ENCODE data around the gene OR9Q1. TPM values are rescaled to one million over a fixed set of nuclear protein-coding genes. Genes with fewer than 3 reads are reported as not detected.

OR9Q1 gene
- total and polyA plus RNA-seq, 4 experiments from 2014 or later: not detected

- Histone ChIP-seq H3K4me3 (ENCODE audit: low read length in 2 of 2) (no peak overlapping the region), H3K4me1 (ENCODE audit: insufficient read depth, low read length) (no peaks in the 10 kb centered on the region), H3K27me3 (ENCODE audit: insufficient read depth, low read length) (no peaks in the 10 kb centered on the region), H3K9me3 (ENCODE audit: control insufficient read depth in 1 of 2, low read length in 2 of 2) (no peaks in the 10 kb centered on the region), H3K36me3 (ENCODE audit: insufficient read depth, low read length) (no peaks in the 10 kb centered on the region), H3K27ac (ENCODE audit: low read depth, low read length) (no peak overlapping the region)
- intact Hi-C loops (cut with micrococcal nuclease): no loop called here
- Mint-ChIP-seq H3K36me3 (no peaks in the 10 kb centered on the region), H3K9me3 (peaks cover 0 to under 1% (median 0%) of the 10 kb centered on the region in 8 donors), H3K27me3 (peaks cover 1 to 2% of the 10 kb centered on the region in 2 donors), H3K4me1 (no peaks in the 10 kb centered on the region), H3K4me3 (no peak overlapping the region), H3K27ac (no peak overlapping the region)
- POLR2A ChIA-PET (ENCODE audit: partially characterized antibody): no interaction called here
- no peak for DNase-seq
- CTCF ChIA-PET (ENCODE audit: partially characterized antibody): no interaction called here
Measured at GRCh38 chr11:58068655-58069054, 45.0 kb downstream of the OR9Q1 start.

- Mint-ChIP-seq H3K27me3 (no peaks in the 10 kb centered on the region), H3K36me3 (no peaks in the 10 kb centered on the region), H3K4me1 (no peaks in the 10 kb centered on the region), H3K4me3 (no peak overlapping the region), H3K27ac (no peak overlapping the region), H3K9me3 (peaks cover 0 to 5% (median under 1%) of the 10 kb centered on the region in 8 donors)
- Histone ChIP-seq H3K9me3 (ENCODE audit: control insufficient read depth in 1 of 2, low read length in 2 of 2) (no peaks in the 10 kb centered on the region), H3K27me3 (ENCODE audit: insufficient read depth, low read length) (no peaks in the 10 kb centered on the region), H3K4me3 (ENCODE audit: low read length in 2 of 2) (no peak overlapping the region), H3K36me3 (ENCODE audit: insufficient read depth, low read length) (no peaks in the 10 kb centered on the region), H3K27ac (ENCODE audit: low read depth, low read length) (no peak overlapping the region), H3K4me1 (ENCODE audit: insufficient read depth, low read length) (no peaks in the 10 kb centered on the region)
- intact Hi-C loops (cut with micrococcal nuclease): no loop called here
- ChIA-PET CTCF (ENCODE audit: partially characterized antibody) (no interaction called here), POLR2A (ENCODE audit: partially characterized antibody) (no interaction called here)
- DNase-seq: no peak
Measured at GRCh38 chr11:58070585-58070984, 46.9 kb downstream of the OR9Q1 start.

GRCh38 chr11:58075781-58076180 is 52.1 kb downstream of the OR9Q1 start:
- Mint-ChIP-seq H3K27me3 (peaks cover 0 to 3% of the 10 kb centered on the region in 2 donors), H3K4me1 (no peaks in the 10 kb centered on the region), H3K27ac (no peak overlapping the region), H3K36me3 (no peaks in the 10 kb centered on the region), H3K9me3 (peaks cover 0 to 5% (median 3%) of the 10 kb centered on the region in 8 donors), H3K4me3 (no peak overlapping the region)
- intact Hi-C loops (cut with micrococcal nuclease): no loop called here
- Histone ChIP-seq H3K27me3 (ENCODE audit: insufficient read depth, low read length) (no peaks in the 10 kb centered on the region), H3K36me3 (ENCODE audit: insufficient read depth, low read length) (no peaks in the 10 kb centered on the region), H3K4me3 (ENCODE audit: low read length in 2 of 2) (no peak overlapping the region), H3K9me3 (ENCODE audit: control insufficient read depth in 1 of 2, low read length in 2 of 2) (no peaks in the 10 kb centered on the region), H3K27ac (ENCODE audit: low read depth, low read length) (no peak overlapping the region), H3K4me1 (ENCODE audit: insufficient read depth, low read length) (no peaks in the 10 kb centered on the region)
- DNase-seq: no peak
- ChIA-PET CTCF (ENCODE audit: partially characterized antibody) (no interaction called here), POLR2A (ENCODE audit: partially characterized antibody) (no interaction called here)

- Histone ChIP-seq H3K4me1 (ENCODE audit: insufficient read depth, low read length) (no peaks in the 10 kb centered on the region), H3K27me3 (ENCODE audit: insufficient read depth, low read length) (no peaks in the 10 kb centered on the region), H3K4me3 (ENCODE audit: low read length in 2 of 2) (no peak overlapping the region), H3K36me3 (ENCODE audit: insufficient read depth, low read length) (no peaks in the 10 kb centered on the region), H3K27ac (ENCODE audit: low read depth, low read length) (no peak overlapping the region), H3K9me3 (ENCODE audit: control insufficient read depth in 1 of 2, low read length in 2 of 2) (no peaks in the 10 kb centered on the region)
- intact Hi-C loops (cut with micrococcal nuclease): no loop called here
- H3K27me3 Mint-ChIP-seq: peaks cover 0 to 7% of the 10 kb centered on the region in 2 donors
- DNase-seq: no peak
- H3K27ac Mint-ChIP-seq: no peak overlapping the region
- no peak overlapping the region for H3K4me3 Mint-ChIP-seq
- no peaks in the 10 kb centered on the region for H3K36me3 Mint-ChIP-seq
- POLR2A ChIA-PET (ENCODE audit: partially characterized antibody): no interaction called here
- CTCF ChIA-PET (ENCODE audit: partially characterized antibody): no interaction called here
- peaks cover 0 to 15% (median 5%) of the 10 kb centered on the region in 8 donors for H3K9me3 Mint-ChIP-seq
- no peaks in the 10 kb centered on the region for H3K4me1 Mint-ChIP-seq
Measured at GRCh38 chr11:58086528-58086927, 62.8 kb downstream of the OR9Q1 start.

DNA sequence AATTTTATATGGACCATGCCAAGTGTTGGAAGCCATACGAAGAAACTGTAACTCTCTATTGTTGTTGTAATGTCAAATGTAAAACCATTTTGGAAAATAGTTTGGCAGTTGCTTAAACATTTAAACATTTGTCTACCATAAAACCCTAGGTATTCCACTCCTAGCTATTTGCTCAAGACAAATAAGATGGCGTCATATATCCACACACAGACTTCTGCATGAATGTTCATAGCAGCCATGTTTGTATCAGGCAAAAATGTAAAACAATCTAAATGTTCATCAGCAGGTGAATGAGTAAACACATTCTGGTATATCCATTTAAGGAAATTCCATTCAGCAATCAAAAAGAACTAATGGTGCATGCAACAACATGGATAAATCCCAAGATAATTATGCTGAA is 73.8 kb downstream of the OR9Q1 start:
- H3K4me3 ChIP-seq (ENCODE audit: low read length in 2 of 2): no peak overlapping the region
- Mint-ChIP-seq H3K27me3 (peaks cover 2 to 9% of the 10 kb centered on the region in 2 donors), H3K4me3 (no peak overlapping the region), H3K27ac (no peak overlapping the region), H3K36me3 (peaks cover 0 to 1% of the 10 kb centered on the region in 2 donors), H3K9me3 (peaks cover 0 to 12% (median 9%) of the 10 kb centered on the region in 8 donors), H3K4me1 (no peaks in the 10 kb centered on the region)
- intact Hi-C loops (cut with micrococcal nuclease): no loop called here
- ChIA-PET POLR2A (ENCODE audit: partially characterized antibody) (no interaction called here), CTCF (ENCODE audit: partially characterized antibody) (no interaction called here)
- H3K27me3 ChIP-seq (ENCODE audit: insufficient read depth, low read length): no peaks in the 10 kb centered on the region
- H3K36me3 ChIP-seq (ENCODE audit: insufficient read depth, low read length): no peaks in the 10 kb centered on the region
- no peak overlapping the region for H3K27ac ChIP-seq (ENCODE audit: low read depth, low read length)
- DNase-seq: no peak
- no peaks in the 10 kb centered on the region for H3K9me3 ChIP-seq (ENCODE audit: control insufficient read depth in 1 of 2, low read length in 2 of 2)
- no peaks in the 10 kb centered on the region for H3K4me1 ChIP-seq (ENCODE audit: insufficient read depth, low read length)

DNA sequence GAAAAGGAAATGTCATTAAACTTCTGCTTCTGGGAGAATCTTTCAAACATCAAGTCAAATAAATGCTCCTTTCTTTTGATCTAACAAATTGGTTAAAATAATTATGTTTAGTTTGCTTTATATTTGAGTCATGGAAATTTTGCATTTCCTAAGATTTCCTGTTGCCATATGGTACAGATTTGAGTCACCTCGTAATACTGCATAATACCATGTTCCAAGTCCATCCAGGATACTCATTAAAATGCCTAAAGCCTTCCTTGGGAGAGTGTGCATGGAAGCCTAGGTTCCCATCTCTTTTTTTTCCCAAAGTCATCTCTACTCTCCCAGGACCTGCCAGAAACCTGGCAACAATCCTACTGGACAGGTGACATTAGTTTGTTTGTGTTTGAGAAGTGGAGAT is 97.4 kb downstream of the OR9Q1 start:
- Mint-ChIP-seq H3K27ac (no peak overlapping the region), H3K4me3 (no peak overlapping the region), H3K9me3 (no peaks in the 10 kb centered on the region), H3K27me3 (peaks cover 7 to 10% of the 10 kb centered on the region in 2 donors), H3K36me3 (no peaks in the 10 kb centered on the region), H3K4me1 (no peaks in the 10 kb centered on the region)
- no peak for DNase-seq
- Histone ChIP-seq H3K27ac (ENCODE audit: low read depth, low read length) (no peak overlapping the region), H3K4me1 (ENCODE audit: insufficient read depth, low read length) (no peaks in the 10 kb centered on the region), H3K4me3 (ENCODE audit: low read length in 2 of 2) (no peak overlapping the region), H3K27me3 (ENCODE audit: insufficient read depth, low read length) (no peaks in the 10 kb centered on the region), H3K36me3 (ENCODE audit: insufficient read depth, low read length) (no peaks in the 10 kb centered on the region), H3K9me3 (ENCODE audit: control insufficient read depth in 1 of 2, low read length in 2 of 2) (no peaks in the 10 kb centered on the region)
- ChIA-PET POLR2A (ENCODE audit: partially characterized antibody) (no interaction called here), CTCF (ENCODE audit: partially characterized antibody) (no interaction called here)
- intact Hi-C loops (cut with micrococcal nuclease): no loop called here

- no peak for DNase-seq
- CTCF ChIA-PET (ENCODE audit: partially characterized antibody): no interaction called here
- Histone ChIP-seq H3K36me3 (ENCODE audit: insufficient read depth, low read length) (no peaks in the 10 kb centered on the region), H3K27me3 (ENCODE audit: insufficient read depth, low read length) (no peaks in the 10 kb centered on the region), H3K27ac (ENCODE audit: low read depth, low read length) (no peak within 1 kb of the TSS), H3K4me3 (ENCODE audit: low read length in 2 of 2) (no peak within 1 kb of the TSS), H3K9me3 (ENCODE audit: control insufficient read depth in 1 of 2, low read length in 2 of 2) (no peaks in the 10 kb centered on the region), H3K4me1 (ENCODE audit: insufficient read depth, low read length) (no peaks in the 10 kb centered on the region)
- H3K36me3 Mint-ChIP-seq: no peaks in the 10 kb centered on the region
- no peaks in the 10 kb centered on the region for H3K4me1 Mint-ChIP-seq
- peaks cover 6 to 8% of the 10 kb centered on the region in 2 donors for H3K27me3 Mint-ChIP-seq
- no peaks in the 10 kb centered on the region for H3K9me3 Mint-ChIP-seq
- no peak within 1 kb of the TSS for H3K4me3 Mint-ChIP-seq
- peak within 1 kb of the TSS in 1 of 7 donors; percentile 70 for H3K27ac Mint-ChIP-seq
- POLR2A ChIA-PET (ENCODE audit: partially characterized antibody): no interaction called here
- intact Hi-C loops (cut with micrococcal nuclease): no loop called here
Measured at GRCh38 chr11:58125469-58125868, 101.8 kb downstream of the OR9Q1 start, which contains the start of gene OR9I1. Gene OR9I1, minus strand, starts transcription at chr11:58125530. Its CDS starts 6,086 bp downstream, at chr11:58119444.

GRCh38 chr11:58127350-58127749 is 103.7 kb downstream of the OR9Q1 start:
- intact Hi-C loops (cut with micrococcal nuclease): no loop called here
- Mint-ChIP-seq H3K4me3 (no peak overlapping the region), H3K9me3 (no peaks in the 10 kb centered on the region), H3K27me3 (peaks cover 6 to 8% of the 10 kb centered on the region in 2 donors), H3K27ac (no peak overlapping the region), H3K36me3 (no peaks in the 10 kb centered on the region), H3K4me1 (no peaks in the 10 kb centered on the region)
- H3K4me1 ChIP-seq (ENCODE audit: insufficient read depth, low read length): no peaks in the 10 kb centered on the region
- no peak for DNase-seq
- ChIA-PET POLR2A (ENCODE audit: partially characterized antibody) (no interaction called here), CTCF (ENCODE audit: partially characterized antibody) (no interaction called here)
- no peak overlapping the region for H3K27ac ChIP-seq (ENCODE audit: low read depth, low read length)
- H3K9me3 ChIP-seq (ENCODE audit: control insufficient read depth in 1 of 2, low read length in 2 of 2): no peaks in the 10 kb centered on the region
- no peaks in the 10 kb centered on the region for H3K27me3 ChIP-seq (ENCODE audit: insufficient read depth, low read length)
- H3K36me3 ChIP-seq (ENCODE audit: insufficient read depth, low read length): no peaks in the 10 kb centered on the region
- no peak overlapping the region for H3K4me3 ChIP-seq (ENCODE audit: low read length in 2 of 2)

Data from CD4-positive, alpha-beta memory T cell (primary cell).